Measurements from ENCODE around the gene CD180.
A peak's percentile ranks its signal among the peaks of the same experiment; 100 is the strongest.

The CD180 gene

DNA sequence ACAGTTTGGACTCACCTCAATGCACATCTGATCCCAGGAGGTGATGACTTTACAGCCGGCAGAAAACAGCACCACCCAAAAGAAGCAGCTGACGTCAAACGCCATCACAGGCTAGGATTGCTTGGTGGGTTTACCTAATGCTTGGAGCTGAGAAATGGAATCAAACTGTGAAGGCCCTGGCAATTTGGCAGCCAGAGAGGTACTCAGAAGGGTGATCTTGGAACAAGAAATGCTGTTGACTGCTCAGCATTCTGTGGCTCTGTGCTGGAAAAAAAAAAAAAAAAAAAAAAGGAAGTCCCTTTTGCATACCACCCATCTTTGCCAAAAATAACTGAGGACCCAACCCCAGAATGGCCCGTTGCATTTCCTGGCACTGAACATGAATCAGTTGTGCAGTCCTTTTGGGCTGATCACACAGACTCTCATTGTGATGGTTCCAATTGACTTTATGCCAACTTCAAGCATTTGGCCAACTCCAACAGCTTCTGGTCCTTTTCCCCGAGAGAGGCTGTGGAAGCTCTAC is at the start of gene CD180:
Gene CD180, minus strand, starts transcription at position 263 of the 523 bp plus-strand sequence. Its CDS starts 158 bp downstream, at position 105.
- no peak for DNase-seq

DNA sequence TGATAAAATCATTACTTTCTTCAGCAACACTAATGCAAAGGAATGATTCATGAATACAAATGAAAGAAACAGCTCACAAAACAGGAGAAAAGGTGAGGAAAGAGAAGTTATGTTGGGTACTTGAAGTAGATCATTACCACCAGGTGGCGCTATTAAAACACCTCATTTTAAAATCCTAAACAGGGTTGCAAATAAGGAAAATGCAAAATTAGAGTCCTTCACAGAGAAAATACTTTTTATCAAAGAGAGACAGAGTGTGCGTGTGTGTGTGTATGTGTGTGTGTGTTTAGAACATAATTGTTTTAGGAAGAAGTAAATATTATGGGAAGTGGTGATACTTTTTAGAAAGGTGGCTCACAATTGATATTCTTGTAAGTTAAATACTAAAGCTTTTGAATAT is 49.5 kb upstream of the CD180 start:
- no peak for DNase-seq

DNA sequence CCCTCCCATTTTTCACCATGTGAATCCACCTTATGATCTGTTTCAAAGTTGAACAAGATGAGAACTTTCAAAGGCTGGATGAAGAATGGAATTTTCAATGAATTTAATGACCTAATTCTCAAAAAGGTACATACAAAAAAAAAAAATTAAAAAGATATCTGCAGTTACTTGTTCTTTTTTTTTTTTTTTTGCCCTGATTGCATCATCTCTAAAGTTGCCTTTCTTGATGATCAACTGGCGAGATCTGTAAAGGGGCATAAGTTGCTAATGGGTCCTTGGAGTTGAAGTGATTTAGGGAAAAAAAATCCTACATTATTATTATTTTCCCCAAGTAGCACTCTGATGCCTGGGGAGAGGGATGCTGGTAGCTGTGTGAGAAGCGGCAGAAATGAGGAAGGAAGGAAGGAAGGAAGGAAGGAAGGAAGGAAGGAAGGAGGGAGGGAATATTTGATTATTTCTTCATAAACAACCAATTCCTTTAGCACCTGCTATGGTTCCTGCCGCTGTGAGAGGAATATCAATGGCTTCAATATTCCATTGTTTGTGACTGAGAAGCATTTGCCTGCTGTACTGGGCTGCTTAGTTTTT is 48.8 kb upstream of the CD180 start:
- no peak for DNase-seq

DNA sequence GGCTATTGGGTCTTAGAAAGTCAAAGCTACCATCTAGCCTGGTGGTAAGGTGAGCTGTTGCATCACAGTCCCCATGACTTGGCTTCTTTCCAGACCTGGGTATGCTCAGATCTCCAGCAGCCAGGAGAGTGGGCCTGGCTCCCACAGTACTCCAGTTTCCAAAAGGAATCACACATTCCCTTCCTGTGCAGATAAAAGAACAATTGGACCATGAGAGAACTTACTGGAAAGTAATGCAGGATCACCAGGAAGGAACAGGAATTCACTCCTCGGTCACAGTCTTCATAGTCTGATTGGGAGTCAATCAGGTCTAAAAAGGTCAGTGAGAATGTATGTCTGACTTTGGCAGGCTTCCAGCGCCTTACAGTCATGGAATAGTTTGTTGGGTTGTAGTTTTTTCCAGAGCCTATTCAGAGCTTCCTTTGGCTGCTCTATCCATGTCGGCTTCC is 47.8 kb upstream of the CD180 start:
- no peak for DNase-seq

DNA sequence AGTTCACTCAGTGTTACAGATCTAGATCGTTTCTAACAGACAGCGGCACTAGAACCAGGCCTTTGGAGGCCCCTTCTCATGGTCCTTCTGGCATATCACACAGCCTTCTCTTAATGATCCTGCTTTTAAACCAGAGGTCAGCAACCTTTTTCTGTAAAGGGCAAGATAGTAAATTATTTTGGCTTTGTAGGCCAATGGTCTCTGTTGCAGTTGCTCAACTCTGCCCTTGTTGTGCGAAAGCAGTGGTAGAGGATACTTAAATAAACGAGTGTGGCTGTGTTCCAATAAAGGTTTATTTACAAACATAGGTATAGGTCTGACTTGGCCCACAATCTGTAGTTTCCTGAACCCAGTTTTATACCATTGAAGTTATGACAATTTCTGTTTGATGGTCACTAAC is 47.3 kb upstream of the CD180 start:
- DNase-seq: no peak

DNA sequence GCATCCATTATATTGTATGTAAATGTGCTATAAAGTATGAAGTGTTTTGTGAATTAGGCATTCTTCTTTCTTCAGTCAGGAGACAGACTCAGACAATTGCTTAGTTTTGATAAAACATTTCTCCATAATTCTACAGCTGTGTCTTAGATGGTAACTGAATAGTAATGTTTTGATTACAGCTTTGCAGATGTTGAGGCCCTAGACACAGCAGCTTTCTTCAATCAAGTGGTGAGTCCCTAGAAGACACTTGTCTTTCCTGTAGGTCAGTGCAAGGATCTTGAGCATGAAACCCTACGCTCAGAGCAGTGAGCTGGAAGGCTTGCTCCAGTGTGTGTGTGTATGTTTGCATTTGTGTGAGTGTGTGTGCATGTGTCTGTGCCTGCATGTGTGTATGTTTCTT is 46.8 kb upstream of the CD180 start:
- DNase-seq: no peak

DNA sequence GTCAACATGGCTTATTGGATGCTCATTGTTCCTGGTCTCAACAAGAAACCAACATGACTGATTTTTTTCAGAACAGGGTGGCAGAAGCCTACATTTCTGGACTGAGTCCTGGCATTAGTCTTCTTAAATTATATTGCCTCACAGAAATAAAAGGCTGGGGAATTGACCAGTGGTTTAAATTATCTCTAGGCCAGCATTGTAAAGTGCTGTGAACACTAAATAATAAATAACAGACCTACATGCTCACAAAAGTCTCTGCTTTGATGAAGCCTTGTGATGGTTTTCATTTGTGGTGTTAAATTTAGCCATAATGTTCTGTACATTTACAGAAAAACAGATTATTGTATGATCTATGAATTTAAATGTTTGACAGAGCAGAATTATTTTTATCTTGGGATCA is 44.7 kb upstream of the CD180 start:
- DNase-seq: no peak

DNA sequence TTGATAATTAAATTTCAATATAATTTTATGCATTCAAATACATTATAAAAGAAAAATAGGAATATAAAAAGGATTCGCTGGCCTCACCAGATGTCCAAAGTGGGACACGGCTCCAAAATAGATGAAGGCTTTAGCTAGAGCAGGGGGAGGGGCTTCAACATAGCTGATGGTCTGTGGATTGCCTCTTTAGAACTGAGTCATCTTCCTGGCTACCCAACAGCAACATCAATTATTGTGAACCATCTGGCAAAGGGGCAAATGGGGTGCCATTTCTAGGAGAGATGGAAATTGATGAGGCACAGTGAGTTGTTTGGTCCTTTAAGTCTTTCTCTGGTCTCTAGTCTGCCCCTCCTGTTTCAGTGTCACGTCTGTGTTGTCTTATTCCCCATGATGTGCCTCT is 44.2 kb upstream of the CD180 start:
- DNase-seq: no peak

DNA sequence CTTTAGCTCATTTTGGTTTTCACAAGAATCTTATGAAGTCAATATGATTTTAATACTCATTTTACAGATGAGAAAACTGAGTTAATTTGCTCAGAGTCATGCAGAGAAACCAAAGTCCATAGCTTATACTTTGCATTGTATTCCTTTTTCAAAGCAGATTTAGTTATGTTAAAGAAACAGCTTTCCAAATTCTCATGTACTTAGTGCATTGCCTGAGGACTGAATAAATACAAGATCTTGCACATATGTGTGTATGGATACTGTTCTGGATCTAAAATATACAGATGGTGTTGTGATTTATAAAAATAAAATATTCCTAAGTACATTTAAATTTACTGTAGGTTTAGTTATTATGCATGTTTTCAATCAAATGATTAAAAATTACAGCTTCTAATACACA is 43.5 kb upstream of the CD180 start:
- no peak for DNase-seq

DNA sequence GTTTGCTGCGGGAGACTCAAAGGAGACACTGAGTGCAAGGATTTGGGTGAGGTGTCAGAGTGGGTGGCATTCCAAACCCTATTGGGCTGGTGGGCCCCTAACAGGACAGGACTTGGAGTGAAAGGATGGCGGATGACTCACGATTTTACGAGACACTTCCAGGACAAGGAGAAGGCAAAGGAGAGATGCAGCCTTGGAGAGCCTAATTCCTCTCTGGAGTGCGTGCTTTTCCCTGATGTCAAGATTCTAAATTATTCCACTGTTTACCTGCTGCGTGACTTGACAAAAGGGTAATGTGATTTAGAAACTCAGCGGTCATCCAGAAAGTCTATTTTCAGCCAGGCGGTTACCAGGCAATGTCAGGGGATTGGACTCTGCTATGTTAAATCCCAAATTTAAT is 41.6 kb upstream of the CD180 start:
- DNase-seq: no peak

DNA sequence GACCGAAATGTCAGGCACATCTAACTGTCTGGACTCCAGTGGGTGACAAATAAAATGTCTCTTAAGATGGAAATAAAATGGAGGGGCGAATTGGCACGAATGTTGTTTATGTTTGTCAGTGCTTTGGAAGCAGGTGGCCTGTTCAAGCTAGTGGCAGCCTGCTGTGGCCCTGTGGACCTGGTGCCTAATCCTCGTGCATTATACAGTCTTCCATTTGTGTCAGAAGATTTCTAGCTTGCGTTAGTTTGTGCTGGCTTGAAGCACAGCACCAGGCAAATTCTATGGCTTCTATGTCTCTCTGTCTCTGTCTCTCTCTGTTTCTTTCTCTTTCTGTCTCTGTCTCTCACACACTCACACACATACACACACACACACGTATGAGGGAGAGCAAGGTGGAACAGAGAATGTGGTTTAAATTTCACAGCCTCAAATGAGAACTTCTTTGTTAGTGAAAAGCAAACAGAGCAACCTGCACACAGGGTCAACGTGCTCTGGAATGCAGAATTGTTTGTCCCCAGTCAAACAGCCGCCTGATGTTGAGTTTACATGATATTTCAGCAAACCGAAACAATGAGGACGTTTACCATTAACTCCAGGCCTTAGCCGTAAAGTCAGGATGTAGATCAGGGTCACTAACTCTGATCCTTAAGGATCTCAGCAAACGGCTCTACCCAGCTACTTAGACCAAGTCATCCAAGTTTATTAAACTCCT is 39.0 kb upstream of the CD180 start:
- DNase-seq: no peak

DNA sequence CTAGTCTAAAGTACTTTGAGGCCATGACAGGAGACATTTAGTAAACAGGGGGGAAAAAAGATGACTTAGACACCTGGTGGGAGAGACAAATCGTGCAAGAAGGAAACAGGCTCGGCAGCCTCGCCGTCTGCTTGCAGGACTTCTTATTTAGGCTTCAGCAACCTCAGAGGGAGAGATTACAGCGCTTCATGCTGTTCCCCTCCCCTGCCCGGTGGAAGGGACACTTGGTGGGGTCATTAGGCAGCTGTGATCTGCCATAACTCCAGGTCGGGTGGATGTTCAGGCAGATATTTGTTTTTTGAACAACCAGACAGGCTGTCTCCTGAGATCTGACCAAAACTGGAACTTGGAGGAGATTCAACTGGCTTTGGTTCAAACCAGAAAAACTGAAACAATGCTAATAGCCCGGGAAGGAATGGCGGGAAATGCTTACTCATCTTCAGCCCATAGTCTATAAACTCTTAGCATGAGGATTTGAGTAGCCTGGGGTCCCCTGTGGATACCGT is 38.1 kb upstream of the CD180 start:
- DNase-seq: no peak

DNA sequence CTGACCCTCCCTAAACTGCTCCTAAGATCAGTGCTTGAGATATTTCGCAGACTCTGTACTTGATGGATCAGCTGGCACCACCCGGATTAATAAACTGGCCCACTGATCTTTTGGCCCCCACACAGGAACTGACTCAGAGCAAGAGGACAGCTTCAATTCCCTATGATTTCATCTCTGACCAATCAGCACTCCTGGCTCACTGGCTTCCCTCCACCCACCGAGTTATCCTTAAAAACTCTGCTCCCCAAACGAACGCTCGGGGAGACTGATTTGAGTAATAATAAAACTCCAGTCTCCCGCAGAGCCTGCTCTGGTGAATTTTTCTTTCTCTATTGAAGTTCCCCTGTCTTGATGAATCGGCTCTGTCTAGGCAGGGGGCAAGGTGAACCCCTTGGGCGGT is 36.5 kb upstream of the CD180 start:
- DNase-seq: no peak

DNA sequence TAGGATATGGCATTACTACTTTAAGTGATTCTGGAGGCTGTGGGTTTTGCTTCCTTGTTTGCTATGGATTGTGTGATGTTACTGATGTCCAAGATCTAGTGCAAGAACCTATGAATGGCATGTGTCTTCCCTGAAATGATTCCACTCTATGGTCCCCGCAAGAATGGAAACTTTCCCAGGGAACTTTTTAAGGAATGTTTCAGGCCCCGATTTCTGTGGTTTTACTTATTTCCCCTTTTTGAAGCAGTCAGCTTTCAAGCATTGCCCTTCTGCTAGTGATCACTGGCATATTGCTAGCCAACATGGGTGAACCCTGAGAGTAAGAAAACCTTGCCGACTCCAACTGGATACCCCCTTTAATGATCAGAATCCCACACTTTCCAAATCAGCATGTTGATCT is 26.6 kb upstream of the CD180 start:
- no peak for DNase-seq

DNA sequence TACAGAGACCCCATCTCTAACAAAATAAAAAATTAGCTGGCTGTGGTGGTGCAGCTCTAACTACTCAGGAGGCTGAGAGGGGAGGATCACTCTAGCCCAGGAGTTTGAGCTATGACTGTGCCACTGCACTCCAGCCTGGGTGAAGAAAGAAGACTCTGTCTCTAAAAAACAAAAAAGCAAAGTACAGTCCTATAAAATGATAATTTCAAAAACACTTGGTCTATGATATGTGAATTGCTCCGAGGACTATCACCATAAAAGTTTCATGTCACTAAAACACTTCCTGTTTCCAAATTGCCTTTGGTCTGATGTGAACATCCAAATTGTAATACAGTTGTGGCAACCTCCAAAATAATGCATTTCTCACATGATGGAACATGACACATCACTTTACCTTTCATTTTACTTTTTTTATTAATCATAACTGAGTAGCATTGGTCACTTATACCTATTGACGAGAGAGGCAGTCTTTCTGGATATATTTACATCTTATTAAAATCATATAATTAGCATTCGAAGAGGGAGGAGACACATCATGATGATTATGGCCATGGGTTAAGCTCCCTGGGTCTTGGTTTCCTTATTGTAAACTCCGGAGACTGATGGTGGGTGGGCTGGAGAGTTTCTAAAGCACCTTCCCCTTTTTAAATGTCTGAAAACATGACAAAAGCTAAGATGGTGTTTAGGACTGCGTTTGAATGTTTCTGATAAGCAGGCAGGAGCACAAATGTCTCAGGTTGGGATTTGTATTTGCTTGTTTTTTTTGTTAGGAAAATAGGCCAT is 25.8 kb upstream of the CD180 start:
- no peak for DNase-seq

DNA sequence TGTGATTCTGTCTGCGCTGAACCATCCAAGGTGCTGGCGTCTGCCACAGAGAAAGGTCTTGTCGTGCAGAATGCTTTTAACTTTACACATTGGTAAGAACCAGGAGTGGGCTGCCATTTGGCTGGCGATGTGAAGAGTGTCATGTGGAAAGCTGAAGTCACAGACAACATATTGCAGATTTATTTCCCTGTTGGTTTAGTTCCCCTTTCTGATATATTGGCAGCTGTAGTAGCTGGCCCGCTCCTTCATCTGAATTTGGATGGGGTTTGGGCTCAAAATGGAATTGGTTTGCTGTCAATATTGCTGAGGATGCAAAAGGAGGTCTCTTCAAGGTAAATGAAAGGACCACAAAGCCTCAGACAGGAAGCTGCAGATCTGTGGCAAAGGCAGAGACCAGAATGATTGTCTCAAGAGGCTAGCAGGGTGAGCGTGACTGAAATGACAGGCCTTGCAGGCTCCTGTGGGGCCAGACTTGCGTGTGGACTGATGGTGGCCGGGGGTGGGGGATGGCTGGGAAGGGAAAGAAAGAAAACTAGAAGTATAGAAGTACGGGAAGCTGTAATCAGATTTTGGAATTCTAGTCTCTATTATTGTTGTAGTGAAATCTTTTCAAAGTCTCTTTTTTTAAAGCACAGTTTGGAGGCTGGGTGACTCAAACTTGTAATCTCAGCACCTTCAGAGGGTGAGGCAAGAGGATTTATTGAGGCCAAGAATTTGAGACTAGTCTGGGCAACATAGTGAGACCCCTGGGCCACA is 25.1 kb upstream of the CD180 start:
- no peak for DNase-seq

DNA sequence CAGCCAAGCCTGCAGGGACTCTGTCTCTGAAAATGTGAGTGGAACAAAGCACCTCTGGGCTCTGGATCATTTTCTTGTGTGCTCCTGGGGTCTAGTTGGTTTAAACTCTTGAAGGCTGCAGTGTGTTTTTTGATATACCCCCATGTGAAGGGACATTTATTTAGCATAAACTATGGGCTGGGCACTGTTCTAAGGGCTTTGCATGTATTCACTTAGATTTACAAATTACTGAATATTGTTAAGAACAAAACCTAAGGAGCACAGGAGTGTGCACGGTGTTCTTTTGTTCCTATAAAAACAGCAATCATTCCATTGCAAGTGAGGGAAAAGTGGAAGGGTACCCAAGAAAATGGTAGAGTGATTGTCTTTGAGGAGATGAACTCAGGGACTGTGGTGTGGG is 20.0 kb upstream of the CD180 start:
- no peak for DNase-seq

DNA sequence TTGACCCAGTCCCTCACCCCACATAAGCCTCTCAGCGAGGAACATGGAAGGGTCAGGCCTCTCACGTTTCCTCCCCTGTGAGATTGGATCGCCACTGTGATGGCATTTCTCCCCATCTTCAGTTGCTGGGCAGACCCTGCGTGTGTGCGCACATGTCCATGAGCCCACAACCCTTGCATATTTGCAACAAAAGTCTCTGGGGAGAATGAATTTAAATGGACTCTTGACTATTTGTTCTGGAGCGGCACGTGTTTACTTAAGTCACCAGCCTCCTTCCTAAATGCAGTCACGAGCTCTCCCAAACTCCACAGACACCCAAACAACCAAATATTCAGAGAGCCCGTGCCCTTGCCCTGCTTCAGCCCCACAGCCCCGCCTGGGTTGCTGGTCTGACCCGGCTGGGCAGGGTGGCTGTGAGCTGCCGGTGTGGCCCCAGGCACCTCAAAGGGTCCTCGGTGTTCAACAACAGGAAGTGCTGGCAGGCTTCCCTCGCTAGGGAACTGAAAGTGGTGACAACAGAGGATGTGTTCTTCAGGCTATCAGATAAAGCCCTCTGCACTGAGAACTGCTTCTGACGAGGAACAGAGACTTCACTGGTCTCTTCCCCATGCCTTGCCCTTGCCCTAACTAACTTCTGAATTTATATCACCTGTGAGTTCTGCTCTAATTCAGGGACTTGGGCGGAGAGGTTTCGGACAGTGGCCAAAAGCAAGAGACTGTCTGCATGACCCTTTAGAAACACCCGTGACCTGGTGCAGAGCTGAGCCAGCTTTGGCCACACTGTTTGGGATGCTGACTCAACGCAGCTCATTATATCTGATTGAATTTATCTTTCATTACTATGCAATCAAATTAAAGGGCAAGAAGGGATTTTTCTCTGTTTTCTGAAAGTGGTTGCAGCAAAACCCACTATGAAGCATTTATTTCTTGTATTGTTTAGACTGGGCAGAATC is 19.2 kb upstream of the CD180 start:
- DNase-seq: peak in 3 of 4 experiments; percentile 3 to 60 (median 51)

DNA sequence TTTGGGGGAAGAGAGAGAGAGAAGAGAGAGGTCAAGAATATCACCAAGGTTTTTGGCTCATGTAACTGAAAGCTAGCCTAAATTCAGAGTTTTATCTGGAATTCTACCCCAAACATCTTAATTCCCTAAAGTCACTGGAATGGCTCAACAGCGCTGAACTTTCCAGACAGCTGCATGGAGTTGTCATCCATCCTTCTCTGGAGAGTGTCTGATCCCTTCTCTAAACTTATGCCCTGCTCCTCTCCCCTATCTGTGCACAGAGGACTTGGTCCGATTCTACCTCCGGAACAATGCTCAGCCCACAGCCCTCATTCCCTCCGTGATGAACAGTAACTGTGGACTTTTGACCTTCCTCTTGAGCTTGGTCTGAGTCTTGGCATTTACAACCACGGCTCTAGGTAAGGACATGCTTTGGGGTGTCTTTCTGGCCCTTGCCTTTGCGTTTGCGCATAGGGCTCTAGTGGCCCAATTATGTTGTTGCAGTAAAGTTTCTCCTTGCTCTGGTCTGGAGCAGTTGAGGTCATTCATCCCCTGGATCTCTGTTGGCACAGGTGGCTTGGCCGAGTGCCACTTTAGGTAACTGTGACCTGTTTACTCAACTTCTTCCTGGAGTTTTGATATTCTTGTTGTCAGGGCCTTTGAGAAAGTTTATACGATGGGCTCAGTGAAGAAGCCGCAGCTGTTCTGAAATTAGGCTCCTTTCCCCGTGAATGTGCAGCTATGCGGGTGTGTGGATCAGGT is 18.3 kb upstream of the CD180 start:
- no peak for DNase-seq

DNA sequence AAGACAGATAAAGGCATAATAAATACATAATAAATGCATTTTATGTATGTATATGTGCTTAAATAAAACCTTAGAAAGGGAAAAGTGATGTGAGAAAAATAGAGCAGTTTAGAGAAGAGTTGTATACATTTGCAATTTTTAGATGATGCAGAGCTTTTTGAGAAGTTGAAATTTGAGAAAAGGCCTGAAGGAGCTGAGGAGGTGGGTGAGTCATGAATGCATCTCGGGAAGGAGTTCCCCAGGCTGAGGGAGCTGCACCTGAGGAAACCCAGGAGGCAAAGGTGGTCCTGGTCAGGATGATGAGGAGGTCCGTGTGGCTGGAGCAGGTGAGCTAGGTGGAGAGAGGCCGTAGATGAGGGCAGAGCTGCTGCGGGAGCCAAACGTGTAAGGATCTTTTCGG is 17.4 kb upstream of the CD180 start:
- DNase-seq: no peak

DNA sequence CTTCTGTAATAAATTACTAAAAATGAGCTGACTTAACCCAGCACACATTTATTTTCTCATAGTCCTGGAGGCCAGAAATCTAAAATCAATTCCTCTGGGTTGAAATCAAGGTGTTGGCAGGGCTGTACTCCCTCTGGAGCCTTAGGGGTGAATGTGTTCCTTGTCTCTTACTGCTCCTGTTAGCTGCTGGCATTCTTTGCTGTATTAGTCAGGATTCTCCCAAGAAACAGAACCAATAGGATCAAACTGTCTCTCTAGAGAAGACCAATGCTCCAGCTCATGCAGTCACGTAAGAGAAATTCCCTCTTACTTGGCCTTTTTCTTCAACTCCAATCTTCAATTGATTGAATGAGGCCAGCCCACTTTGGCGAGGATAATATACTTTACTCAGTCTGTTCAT is 15.3 kb upstream of the CD180 start:
- DNase-seq: no peak

Data from activated naive CD4-positive, alpha-beta T cell (primary cell).